ENCODE measurements around the gene NKTR. TPM values are rescaled to one million over a fixed set of nuclear protein-coding genes. Genes with fewer than 3 reads are reported as not detected.
A peak's percentile ranks its signal among the peaks of the same experiment; 100 is the strongest.

NKTR gene
- total and polyA plus RNA-seq, 9 of the 15 experiments (the other 6 are each of a cell fraction or from before 2014, with no cell fraction given) = 19.7 to 123 (median 92.6) TPM

DNA sequence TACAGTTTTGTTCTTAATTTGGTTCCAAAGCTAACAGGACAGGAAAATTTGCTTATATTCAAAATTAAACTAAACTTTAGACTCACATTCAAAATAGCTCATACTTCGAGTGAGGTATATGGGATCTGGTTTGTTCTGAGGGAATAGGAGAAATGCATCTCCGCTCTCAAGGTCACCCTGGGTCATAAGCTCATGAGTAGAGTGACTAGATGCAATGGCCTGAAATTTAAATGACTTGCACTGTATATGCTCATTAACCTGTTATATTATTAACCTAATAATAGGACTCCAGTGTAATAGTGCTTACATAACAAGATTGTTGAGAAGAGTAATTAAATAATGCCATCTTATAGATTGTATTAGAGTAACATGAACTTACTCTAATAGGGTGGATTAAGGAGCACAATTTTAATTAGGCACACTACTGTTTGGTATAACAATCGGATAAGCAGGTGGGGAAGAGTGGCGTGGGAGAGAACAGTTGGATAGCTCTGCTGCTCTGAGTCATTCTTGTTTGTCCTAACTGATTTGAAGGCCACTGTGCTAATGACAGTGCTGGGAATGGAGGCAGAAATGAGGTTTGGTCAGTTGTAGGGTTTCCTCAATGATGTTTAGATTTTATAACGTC lies 5.2 kb downstream of the NKTR start (continued):
- TF ChIP-seq, protein P1, sequence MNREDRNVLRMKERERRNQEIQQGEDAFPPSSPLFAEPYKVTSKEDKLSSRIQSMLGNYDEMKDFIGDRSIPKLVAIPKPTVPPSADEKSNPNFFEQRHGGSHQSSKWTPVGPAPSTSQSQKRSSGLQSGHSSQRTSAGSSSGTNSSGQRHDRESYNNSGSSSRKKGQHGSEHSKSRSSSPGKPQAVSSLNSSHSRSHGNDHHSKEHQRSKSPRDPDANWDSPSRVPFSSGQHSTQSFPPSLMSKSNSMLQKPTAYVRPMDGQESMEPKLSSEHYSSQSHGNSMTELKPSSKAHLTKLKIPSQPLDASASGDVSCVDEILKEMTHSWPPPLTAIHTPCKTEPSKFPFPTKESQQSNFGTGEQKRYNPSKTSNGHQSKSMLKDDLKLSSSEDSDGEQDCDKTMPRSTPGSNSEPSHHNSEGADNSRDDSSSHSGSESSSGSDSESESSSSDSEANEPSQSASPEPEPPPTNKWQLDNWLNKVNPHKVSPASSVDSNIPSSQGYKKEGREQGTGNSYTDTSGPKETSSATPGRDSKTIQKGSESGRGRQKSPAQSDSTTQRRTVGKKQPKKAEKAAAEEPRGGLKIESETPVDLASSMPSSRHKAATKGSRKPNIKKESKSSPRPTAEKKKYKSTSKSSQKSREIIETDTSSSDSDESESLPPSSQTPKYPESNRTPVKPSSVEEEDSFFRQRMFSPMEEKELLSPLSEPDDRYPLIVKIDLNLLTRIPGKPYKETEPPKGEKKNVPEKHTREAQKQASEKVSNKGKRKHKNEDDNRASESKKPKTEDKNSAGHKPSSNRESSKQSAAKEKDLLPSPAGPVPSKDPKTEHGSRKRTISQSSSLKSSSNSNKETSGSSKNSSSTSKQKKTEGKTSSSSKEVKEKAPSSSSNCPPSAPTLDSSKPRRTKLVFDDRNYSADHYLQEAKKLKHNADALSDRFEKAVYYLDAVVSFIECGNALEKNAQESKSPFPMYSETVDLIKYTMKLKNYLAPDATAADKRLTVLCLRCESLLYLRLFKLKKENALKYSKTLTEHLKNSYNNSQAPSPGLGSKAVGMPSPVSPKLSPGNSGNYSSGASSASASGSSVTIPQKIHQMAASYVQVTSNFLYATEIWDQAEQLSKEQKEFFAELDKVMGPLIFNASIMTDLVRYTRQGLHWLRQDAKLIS (CRISPR knock-in tag; IDR thresholded peaks at IDR 0.05) = no peak
- TF ChIP-seq TBL1XR1 (IDR thresholded peaks at IDR 0.05; ENCODE audit: low read length in 2 of 2) = 0 out of 4 replicates have a peak, but pooled peaks of 1 of the 2 experiments have one; percentile 47
- no peak for TF ChIP-seq PHF8 (IDR thresholded peaks at IDR 0.05; ENCODE audit: borderline replicate concordance, low read length)
- no peak for TF ChIP-seq POLR3A (IDR thresholded peaks at IDR 0.05; ENCODE audit: borderline replicate concordance, extremely low read depth, insufficient read depth, insufficient read length)
- TF ChIP-seq, protein P2, sequence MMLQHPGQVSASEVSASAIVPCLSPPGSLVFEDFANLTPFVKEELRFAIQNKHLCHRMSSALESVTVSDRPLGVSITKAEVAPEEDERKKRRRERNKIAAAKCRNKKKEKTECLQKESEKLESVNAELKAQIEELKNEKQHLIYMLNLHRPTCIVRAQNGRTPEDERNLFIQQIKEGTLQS (IDR thresholded peaks at IDR 0.05) = peak; percentile 88
- TF ChIP-seq, protein P2 (CRISPR knock-in tag; conservative IDR thresholded peaks at IDR 0.05) = peak; percentile 53; the same call in 1 of the 2 replicates
- peak; percentile 37 to 51; a peak in 2 of 4 replicates for TF ChIP-seq TRIM24 (IDR thresholded peaks at IDR 0.05)
- no peak for TF ChIP-seq CHD1 (IDR thresholded peaks at IDR 0.05; ENCODE audit: low read length)
- no peak for TF ChIP-seq RFX1 (IDR thresholded peaks at IDR 0.05)
- TF ChIP-seq, protein P3, sequence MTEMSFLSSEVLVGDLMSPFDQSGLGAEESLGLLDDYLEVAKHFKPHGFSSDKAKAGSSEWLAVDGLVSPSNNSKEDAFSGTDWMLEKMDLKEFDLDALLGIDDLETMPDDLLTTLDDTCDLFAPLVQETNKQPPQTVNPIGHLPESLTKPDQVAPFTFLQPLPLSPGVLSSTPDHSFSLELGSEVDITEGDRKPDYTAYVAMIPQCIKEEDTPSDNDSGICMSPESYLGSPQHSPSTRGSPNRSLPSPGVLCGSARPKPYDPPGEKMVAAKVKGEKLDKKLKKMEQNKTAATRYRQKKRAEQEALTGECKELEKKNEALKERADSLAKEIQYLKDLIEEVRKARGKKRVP (CRISPR knock-in tag; IDR thresholded peaks at IDR 0.05) = no peak
- TF ChIP-seq TAF7 (tag; IDR thresholded peaks at IDR 0.05) = no peak
- peak; percentile 78; the same call in 1 of the 2 replicates for TF ChIP-seq JUN (IDR thresholded peaks at IDR 0.05; ENCODE audit: borderline replicate concordance, low read depth, low read length)
- no peak for TF ChIP-seq JUN (CRISPR knock-in tag; IDR thresholded peaks at IDR 0.05; ENCODE audit: borderline replicate concordance)
- TF ChIP-seq ZNF431 (CRISPR knock-in tag; IDR thresholded peaks at IDR 0.05) = no peak
- TF ChIP-seq KAT8 (IDR thresholded peaks at IDR 0.05; ENCODE audit: low read depth) = no peak
- TF ChIP-seq POLR2H (tag; IDR thresholded peaks at IDR 0.05; ENCODE audit: low read depth) = no peak
- TF ChIP-seq NFE2L1 (tag; IDR thresholded peaks at IDR 0.05; ENCODE audit: borderline replicate concordance, low read depth) = no peak
- no peak for TF ChIP-seq TFAM (CRISPR knock-in tag; conservative IDR thresholded peaks at IDR 0.05)
- TF ChIP-seq BCOR (IDR thresholded peaks at IDR 0.05) = no peak
- TF ChIP-seq ELF1 (tag; IDR thresholded peaks at IDR 0.05) = no peak
- TF ChIP-seq ZSCAN29 (IDR thresholded peaks at IDR 0.05) = no peak
- TF ChIP-seq ZNF232 (CRISPR knock-in tag; IDR thresholded peaks at IDR 0.05) = no peak
- TF ChIP-seq PPARD (CRISPR knock-in tag; IDR thresholded peaks at IDR 0.05) = no peak
- TF ChIP-seq ZNF589 (CRISPR knock-in tag; IDR thresholded peaks at IDR 0.05; ENCODE audit: low read depth) = no peak
- no peak for TF ChIP-seq ZBTB17 (CRISPR knock-in tag; IDR thresholded peaks at IDR 0.05)

All from K562 (cell line).